Stimulated activated CD4-positive, alpha-beta T cell treated with anti-CD3 and anti-CD28 coated beads, Interleukin-1b, Interleukin-23, amount 100 ng/mL, for 1 hour (primary cell): ENCODE measurements around the gene ZFYVE9.

Source experiments
- DNase-seq, 2 donors: peaks; one replicate each; pipeline ENCODE4 v3.0.0-alpha.2; 2020; ENCODE audit warnings: low read depth in 2 of 2

ZFYVE9 gene

DNA sequence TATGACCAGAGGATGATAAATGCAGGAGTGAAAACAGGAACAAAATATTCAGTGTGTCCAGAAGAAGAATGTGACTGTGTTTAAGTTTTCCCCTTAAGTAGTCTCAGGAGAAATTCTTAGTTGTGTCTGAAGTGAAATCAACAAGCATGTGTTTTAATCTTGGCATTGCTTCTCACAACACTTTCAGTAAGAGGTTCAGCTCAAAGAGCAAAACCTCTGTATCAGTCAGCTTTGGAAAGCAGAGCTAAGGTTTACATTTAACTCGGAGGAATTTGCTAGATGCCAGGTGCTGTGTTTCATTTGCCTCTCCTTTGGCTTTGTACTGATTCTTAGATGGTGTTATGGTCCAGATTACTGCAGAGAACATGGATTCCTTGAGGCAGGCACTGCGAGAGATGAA, 195.6 kb downstream of the ZFYVE9 start:
- DNase-seq, result no peak

DNA sequence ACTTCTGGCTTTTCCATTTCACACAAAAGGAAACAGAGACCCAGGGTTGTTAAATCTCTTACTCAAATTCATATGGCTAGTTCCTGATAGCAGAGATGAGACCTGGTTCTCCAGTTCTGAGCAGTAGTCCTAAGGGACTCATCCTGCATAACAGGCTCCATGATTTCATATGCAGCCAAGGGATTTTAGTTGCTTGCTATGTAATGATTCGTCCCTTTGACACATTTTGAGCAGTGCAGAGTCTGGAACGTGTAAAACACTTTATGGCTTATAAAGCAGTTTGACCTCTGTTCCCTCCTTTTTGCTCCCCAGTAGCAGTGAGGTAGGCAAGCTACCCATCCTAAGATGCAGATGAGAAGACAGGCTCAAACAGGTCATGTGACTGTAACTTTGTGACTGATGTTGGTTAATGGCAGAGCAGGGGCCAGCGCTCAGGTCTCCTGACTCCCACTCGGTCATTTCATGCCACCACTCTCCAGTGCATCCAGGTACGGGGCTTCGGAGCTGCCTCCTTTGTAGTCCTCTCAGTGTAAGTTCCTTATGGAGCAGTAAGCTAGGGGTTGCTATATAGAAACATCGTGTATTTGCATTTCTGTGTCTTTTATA, 199.9 kb downstream of the ZFYVE9 start:
- no peak for DNase-seq

DNA sequence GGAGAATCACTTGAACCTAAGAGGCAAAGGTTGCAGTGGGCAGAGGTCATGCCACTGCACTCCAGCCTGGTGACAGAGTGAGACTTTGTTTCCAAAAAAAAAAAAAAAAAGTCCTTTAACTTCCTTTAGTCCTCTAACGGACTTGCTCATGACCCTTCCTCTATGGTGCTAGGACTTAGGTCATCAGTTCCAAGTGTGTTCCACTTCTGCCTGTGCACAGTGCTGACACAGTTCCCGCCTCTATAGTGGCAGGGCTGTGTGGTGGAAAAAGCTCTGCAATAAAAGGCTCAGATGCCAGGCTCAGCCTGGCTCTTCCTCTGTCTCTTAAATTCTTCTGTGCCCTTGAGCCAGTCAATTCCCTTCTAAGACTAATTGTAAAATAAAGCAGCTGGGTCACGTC, 202.1 kb downstream of the ZFYVE9 start:
- no peak for DNase-seq

DNA sequence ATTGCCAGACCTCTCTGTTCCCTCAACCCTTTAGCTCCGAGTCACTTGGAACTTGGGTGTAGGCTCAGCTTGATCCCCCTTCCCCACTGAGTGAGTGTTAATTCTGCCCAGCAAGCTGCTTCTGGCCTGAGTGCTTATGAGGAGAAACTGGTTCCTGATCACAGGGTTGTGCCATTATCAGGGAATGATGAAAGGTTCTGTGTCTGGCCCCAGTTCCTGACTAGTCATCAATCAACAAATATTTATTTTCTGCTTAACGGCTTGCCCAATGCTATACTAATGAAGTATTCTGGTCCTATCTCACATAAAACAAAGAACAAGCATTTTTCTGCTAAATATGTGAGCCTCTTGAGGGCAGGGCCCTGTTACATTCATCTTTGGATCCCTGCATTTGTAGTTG, 203.4 kb downstream of the ZFYVE9 start:
- no peak for DNase-seq

DNA sequence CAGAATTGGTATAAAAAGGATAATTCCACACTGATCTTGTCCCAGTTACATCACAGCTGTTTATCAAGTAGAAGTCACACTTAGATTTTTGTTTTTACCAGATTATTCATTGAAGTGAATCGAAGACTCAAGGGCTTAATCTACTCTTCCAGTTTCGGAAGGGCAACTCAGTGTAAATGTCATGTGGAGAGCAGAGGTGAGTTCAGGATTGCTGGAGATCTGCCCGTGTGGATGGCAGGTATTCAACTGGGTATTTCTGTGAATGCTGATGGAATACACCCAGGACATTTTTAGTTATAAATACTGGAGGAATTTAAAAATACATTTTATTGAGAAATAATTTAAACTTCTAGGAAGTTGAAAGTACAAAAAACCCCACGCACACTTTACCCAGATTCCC, 204.8 kb downstream of the ZFYVE9 start:
- no peak for DNase-seq

DNA sequence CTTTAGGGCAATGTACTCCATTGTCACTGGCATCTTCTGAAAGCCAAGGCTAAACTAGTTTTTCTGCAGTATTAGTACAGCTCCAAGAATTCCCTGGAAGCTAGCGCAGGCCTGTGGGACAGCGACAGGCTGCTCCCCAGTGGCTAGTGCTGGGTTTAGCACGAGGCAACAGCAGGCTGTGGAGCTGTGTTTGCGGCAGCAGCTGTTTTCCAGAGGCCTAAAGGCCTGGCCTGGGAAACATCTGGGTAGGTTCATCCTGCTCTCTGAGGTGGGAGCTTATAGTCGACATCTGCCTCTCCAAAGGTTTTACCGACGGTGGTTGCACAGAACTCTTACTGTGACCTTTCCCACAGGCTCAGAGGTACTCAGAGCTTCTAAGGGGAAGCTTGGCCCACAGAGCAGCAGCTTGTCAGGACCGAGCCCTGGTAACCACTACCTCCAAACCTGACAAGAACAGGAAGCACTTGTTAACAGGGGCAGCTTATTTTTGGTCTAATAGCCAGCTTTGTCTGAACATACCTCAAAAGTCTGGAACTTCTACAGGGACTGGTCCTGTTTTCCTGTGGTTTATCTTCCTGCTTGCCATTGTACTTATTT, 206.9 kb downstream of the ZFYVE9 start:
- DNase-seq, result no peak

DNA sequence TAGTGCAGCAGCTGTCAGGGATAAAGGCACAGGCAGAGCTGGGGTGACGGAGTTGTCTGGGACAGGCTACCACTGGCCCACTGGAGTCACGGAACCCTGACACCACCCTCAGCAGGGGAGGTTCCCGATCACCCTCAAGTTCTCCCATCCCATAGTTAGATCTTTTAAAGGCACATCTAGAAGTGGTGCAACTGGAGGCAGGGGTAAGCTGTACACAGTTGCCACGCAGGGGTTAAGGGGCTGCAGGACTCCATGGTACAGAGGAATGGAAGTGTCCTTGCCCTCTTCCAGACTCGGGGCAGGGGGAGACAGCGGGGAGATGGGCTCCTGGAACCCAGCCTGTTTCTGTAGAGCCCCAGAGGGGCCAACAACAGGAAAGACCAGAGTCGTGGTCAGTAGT, 210.8 kb downstream of the ZFYVE9 start:
- DNase-seq, result no peak

DNA sequence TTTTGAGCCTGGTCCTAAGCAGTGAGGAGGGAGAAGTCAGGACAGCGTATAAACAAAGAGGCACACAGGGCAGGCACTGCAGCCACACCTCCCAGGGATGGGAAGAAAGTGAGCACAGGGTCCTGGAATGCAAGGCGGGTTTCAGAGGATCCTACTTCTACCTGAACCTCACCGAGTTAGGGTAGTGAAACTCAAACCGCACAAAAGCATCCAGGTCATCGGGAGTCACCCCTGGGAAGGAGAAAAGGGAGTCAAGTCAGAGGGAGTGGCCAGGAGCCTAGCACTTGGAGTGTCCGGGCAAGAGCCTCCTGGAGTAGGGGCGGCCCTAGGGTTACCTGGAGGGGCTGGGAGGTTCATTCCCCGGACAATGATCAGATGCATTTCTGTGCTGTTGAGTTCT, 213.5 kb downstream of the ZFYVE9 start:
- no peak for DNase-seq

DNA sequence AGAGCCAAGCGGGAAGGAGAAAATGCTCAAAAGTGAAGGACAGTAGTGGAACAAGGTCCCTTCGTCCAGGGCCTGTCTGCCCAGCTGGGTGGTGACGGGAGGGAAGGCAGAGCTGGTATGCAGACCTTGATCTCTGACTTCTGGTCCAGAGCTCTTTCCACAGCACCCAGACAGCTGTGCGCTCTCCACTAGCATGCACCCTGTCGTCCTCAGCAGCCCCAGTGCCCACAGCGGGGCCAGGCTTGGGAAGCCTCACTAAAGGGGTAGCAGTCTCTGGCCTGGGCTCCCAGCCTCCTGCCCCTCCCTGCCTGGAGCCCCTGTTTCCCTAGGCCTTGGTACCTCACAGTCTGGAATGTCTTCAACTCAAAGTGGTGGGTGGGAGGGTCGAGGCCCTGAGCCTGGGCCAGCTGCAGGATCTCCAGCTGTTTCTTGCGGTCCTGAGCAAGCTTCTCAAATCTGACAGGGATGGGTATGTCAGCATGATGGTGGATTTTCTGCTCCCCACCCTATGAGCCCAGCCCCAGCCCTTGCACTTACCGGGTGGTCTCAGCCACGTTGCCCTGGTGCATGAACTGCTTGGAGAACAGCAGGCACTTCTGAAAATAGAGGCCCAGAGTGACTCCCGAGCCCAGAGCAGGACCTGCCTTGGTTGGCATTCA, 214.1 kb downstream of the ZFYVE9 start:
- DNase-seq, result no peak

DNA sequence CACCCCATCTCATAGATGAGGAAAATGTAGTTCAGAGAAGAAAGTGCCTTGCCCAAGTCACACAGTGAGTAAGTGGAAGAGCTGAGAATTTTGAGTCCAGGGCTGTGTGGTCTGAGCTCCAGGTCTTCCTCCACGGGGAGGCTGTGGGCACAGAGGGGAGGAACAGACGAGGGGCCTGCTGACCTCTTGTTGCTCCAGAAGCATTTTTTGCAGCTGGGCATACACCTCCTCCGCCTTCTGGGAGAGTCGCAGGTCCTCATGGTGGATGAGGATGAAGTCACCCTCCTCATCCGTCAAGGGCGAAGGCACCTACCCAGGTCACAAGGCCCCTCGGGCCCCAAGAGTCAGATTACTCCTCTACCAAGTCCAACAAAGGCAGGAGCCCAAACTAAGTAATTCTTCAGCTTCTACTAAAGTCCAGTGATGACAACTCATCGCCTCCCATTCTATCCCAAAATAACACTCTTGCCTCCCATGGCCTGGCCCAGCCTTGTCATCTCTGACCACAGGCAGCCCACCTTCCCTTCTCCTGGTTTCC, 215.0 kb downstream of the ZFYVE9 start:
- DNase-seq, result no peak

DNA sequence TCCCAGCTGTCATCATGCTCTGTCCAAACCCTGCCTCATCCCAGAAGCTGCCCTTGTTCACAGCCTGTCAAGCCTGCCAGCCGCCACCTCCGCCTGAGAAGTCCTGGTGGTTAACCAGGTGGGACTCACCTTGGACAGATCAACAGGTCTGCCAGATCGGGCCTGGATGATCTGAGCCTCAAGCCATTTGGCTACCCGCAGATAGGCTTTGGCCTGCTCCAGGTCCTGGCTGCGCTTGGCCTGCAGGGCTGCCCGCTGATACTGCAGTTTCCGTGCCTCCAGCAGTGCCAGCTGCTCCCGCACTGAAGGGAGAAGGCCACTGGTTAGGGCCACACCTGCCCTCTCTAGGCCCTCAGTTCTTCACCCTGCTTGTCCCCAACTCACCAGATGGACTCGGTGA, 215.5 kb downstream of the ZFYVE9 start:
- no peak for DNase-seq

DNA sequence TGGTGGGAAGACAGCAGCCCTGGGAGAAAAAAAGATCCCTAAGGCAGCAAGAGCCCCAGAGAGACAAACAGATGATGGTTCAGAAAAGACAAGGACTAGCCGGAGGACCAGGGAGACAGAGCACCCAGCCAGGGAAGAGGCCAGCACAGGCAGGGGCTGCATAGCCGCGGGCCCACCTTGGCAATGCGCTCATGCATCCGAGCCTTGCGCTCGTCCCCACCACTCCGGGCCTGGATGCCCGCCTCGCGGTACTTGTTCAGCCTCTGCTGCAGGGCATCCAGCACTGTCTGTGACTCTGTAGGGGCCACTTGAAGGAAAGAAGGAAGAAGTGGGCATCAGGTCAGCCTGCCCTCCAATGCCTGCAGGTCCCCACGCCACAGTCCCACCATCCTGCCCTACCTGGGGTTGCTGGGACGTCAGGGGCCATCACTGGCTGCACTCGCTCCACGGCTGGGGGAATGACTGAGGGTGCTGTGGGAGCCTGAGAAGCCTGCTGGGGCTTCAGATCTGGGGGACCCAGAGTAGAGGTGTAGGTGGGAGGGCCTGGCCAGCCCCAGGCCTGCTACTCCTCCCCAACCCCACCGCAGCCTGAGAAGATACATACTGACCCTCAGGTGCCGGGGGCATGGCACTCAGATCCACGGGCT, 217.1 kb downstream of the ZFYVE9 start:
- DNase-seq, result no peak

DNA sequence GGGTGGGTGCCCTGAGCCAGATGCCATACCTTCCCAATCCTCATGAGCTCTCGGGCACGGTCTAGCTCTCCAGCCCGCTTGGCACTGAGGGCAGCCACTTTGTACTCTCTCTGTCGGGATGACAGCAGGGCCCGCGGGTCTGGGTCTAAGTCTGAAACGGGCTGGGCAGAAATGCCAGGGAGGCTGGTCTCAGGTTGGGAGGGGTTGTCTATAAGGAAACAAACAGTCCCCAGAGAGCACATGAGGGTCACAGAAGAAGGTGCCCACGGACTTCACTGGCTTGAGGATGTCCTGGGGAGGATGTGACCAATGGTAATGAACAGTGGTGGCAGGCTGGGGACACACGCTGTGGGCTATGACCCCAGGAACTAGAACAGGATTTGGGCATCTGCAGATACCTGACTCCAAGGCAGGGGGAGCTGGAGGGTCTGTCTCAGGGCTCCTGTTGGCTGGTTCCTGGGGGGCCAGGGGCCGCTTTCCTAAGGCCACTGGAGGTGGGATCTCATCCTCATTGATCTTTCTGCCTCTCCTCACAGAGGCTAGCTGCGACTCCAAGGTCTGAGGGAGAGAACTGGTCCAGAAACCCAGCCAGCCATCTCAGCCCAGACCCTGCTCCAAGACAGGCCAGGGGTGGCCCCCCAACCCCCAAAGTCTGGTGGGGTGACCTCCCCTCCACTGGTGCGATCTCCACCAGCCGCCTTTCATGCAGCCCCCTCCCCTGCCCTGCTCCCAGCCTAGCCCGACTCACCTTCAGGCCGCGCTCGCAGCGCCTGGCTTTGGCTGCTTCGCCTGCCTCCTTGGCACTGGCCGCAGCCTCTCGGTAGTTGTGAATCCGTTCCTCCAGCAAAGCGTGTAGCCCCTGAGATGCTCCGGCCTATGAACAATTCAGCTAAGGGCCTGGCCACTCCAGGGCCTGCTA, 218.0 kb downstream of the ZFYVE9 start:
- no peak for DNase-seq

DNA sequence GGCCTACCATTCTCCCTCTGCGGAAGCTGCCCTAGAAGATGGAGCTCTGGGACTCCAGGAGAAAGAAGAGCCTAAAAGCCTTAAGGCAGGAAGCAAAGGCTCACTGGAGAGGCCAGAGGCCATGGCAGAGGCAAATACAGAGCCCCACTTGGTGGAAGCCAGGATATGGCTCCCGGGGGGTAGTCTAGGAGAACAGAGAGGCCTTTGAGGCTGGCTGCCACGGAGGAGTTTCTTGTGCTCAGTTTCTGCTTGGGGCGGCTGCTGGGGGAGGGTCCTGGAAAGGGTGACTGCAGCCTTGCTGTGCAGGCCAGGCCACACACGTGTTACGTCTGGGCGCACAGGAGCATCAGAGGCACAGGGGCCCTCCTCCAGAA, 218.7 kb downstream of the ZFYVE9 start:
- DNase-seq, result no peak

DNA sequence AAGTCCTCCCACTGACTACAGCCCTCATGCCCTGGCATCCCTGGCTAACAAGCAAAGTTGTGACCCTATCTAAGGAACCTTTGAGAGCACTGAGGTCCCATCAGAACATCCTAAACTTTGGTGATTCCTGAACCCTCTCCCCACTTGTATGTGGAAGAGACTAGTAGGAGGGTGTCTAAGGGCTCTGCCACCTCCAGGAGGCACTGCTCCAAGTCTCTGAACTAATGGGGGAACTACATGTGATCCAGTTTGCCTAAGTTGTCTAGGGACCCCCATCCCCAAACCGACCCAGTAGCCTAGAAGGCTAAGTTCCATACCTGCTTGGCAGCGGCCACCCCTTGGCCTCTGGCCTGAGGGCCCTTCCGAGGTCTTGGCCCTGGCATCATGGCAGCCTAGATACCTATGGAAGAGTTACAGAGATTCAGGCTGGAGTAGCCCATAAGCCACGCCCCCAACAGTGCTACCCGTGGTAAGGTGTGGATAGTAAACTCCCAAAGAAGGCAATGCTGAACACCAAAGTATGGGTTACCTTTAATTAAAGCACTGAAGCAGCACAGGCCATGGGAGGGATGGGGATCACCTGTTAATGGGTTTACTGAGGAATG, 222.4 kb downstream of the ZFYVE9 start:
- no peak for DNase-seq

DNA sequence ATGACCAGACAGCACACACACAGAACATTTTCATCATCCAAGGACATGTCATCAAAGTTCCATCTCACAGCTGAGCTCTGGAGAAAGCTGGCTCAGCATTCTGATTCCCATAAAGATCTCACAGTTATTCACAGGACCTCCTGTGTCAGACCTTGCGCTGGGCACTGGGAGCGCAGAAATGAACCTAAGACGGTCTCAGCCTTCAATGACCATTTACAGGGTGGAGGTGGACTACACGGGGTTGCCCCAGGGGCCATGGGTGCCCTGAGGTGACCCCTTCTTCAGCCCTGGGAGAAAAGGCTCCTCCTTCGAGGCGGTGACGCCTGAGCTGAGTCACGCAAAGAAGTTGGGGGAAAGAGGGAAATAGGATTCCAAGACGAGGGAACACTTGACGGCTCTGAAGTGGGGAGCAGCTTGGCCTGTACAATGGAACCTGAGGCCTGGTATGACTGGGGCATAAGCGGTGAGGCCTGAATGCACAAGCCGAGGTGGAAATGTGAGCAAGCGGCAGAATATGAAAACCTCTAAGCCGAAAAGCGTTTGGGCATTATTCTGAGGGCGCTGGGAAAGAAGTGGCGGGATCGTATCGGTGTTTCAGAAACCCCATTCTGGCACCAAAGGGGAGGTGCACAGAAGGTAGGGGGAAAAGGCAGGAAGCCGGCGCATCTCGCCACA, 223.3 kb downstream of the ZFYVE9 start:
- DNase-seq, result no peak

DNA sequence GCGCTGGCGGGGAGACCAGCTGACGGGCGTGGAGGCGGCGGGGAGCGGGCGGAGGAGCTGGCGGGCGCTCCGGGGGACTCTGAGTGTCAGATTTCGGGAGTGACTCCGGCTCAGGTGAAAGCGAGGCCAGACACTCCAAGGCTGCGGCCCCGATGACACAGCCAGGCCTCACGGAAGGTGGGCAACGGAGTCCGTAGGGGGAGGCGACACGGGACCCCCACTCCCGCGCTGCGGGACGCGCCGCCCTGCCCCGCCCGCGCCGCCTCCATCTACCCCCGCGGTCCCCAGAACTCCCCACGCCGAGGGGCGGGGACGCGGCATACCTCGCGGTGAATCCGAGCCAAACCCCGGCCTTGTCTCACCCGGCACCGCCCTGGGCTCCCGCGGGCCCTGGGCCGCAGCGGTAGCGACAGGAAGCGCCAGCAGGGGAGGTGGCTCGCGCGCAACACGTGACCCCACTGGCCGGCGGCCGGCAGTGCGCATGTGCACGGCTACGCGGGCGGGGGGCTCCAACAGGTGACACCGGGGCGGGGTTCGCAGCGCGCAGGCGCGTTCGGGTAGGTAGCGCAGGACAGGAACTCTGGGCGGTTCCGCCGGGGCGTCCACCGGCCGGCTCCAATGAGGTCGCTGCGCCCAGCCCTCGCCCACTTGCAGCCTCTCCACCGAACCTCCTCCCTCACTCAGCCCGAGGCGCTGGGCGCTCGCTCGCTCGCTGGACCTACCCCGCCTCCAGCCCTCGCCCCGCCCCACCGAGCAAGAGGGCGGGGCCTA, 224.0 kb downstream of the ZFYVE9 start, which contains the start of gene CC2D1B:
TSS of gene CC2D1B (minus strand) at position 460 of the 771 bp plus-strand sequence. CDS start 1,585 bp downstream, outside the sequence.
- DNase-seq, result peak; percentile 98 to 99

DNA sequence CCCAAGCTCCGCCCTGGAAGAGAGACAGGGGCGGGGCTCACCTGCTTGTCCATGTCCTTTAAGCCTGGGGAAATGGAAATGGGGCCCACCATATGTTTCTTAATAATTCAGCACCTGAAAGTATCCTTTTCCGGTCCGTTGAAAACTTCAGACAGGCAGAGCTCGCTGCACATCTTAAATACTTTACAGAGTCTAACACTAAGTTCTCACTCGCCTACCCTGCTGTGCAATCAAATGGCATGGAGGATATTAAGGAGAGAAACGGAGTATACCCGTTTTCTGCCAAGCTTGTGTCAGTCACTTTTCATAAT, 224.6 kb downstream of the ZFYVE9 start:
- DNase-seq, result no peak

DNA sequence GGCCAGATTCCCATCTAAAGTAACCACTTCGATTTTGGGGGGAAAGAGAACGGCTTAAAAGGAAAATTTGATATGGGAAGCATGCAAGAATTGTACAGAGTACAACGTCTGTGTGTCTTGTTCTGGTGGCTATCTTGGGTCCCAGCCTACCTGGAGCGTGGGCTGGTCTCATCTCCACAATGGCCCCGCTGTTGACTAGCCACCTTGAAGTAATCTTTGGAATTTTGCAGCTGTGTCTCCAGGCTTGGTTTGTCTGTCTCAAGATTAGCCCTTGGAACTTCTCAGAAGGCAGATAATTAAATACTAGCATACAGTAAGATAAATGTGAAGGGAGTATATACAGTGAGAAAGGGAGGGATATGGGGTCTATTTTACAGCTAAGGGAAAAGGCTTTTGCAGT, 225.4 kb downstream of the ZFYVE9 start:
- DNase-seq, result no peak
